Femur (tissue), 1 donor: Measurements from ENCODE around the gene PLA2G7.

ENCODE experiments used
- DNase-seq: peaks from one replicate; pipeline ENCODE4 v3.0.0-alpha.2; 2017

The PLA2G7 gene

DNA sequence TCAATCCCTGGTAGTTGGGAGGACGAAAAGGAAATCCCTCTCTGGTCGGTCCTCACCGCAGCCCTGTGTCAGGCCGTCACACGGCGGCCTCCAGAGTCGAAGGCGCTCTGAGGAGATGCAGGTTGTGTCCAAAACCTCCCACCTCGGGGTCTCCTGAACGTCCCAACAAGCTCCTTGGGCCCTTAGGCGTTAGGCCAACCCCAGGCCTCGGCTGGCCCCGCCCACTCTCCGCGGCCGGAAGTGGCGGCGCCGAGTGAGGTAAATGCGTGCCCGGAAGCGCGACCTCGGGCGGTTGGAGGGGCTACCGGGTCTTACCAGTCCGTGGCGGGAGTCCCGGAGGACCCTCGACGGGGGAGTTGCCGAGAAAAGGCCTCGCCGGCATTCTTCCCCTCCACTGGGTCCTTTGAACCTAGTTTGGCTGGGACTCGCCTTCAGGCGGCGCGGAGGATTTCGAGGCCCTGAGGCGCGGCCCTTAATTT lies 47.5 kb downstream of the PLA2G7 start, which contains the start of gene TDRD6:
Gene TDRD6 (plus strand): TSS at position 267 of the 479 bp plus-strand sequence. CDS start 244 bp downstream, outside the sequence.
- no peak for DNase-seq

- no peak for DNase-seq
These were observed 50.4 kb downstream of the PLA2G7 start for GRCh38 chr6:46684771-46685170.

- DNase-seq: no peak
These were observed 57.9 kb downstream of the PLA2G7 start for GRCh38 chr6:46677314-46677654.

DNA sequence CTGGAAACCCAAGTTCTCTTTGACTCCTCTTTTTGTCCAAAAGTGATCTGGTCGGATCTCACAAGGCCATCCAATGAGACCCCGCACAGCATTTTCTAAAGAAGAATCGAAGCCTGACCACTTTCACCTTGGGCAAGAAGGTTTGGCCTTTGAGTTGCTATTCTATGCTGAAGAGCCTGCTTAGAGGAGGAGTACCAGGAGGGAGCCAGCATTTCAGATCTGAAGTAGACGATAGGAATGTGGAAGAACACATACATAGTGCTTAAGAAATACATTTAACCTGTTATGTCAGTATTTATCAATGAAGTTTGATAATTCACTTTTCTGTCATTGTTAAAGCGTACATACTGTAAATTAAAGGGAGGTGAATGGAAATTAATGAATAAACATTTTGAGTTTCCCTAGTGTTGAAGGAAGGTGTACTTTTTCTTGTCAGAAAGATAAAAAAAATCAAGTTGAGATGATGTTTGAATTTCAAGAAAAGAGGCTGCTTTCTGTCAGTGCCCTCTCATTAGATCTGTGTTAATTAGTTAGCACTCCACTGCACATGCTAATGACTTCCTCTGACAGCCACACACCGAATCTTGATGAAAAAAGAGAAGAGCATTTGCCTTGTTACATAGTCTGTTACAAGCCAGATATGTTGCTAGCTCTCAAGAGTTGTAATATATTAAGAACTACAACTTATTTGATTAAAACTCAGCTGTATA lies 58.4 kb downstream of the PLA2G7 start:
- DNase-seq: no peak

GRCh38 chr6:46674410-46674809 lies 60.8 kb downstream of the PLA2G7 start:
- DNase-seq: no peak

GRCh38 chr6:46667377-46667776 lies 67.8 kb downstream of the PLA2G7 start:
- DNase-seq: no peak

DNA sequence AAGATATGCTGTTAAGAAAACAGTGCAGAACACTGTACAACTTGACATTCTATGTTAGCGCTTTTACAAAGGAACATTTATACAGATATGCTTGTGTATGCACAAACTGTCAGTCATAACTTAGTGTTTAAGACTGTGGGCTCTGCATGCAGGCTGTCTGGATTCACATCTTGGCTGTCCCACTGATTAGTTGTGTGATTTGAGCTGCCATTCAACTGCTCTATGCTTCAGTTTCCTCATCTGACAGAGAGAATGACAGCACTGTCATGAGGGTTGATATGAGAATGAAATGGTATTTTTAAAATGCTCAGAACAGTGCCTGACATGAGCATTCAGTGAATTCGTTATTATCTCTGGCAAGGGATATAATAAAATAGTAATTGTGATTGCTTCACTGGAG lies 73.7 kb downstream of the PLA2G7 start:
- DNase-seq: no peak

DNA sequence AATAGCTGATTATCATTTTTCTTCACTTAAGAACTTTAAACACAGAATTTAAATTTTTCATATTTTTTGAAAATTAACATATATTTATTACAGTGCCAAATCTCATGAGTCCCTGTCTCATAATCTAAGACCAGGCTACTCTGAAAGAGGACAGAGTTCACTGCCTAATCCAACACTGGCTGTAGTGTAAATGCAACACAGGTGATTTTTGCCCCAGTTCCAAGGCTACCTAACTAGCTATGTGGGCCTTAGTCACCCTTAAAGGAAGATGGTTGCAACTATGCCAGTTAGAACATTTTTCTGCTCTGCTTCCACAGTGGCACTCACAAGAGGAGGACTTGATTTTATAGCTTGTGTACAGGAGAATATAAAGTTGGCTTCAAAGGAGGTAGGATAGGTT lies 77.5 kb downstream of the PLA2G7 start:
- no peak for DNase-seq

GRCh38 chr6:46655803-46656202 lies 79.4 kb downstream of the PLA2G7 start:
- DNase-seq: no peak
